GM18868 (cell line): ENCODE data around the gene ASIP.

Source experiments
- ATAC-seq: cut with Tn5 transposase; IDR thresholded peaks from one replicate; pipeline ENCODE4 v1.9.1; 2021; ENCODE audit warnings: mild to moderate bottlenecking, moderate library complexity; ENCODE audit not compliant: unreplicated experiment

ASIP gene

DNA sequence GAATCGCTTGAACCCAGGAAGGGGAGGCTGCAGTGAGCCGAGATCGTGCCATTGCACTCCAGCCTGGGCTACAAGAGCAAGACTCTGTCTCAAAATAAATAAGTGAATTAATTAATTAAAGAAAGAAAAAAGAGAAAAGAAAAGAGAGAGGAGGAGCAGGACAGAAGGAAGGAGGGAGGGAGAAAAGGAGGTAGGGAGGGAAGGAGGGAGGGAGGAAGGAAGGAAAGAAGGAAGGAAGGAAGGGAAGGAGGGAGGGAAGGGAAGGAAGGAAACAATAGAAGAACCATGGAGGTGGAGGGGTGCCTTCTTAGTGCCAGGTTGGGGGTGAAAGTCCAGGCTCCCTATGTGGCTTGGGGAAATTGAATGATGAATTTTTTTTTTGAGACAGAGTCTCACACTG, 68.5 kb downstream of the ASIP start:
- ATAC-seq: no peak

DNA sequence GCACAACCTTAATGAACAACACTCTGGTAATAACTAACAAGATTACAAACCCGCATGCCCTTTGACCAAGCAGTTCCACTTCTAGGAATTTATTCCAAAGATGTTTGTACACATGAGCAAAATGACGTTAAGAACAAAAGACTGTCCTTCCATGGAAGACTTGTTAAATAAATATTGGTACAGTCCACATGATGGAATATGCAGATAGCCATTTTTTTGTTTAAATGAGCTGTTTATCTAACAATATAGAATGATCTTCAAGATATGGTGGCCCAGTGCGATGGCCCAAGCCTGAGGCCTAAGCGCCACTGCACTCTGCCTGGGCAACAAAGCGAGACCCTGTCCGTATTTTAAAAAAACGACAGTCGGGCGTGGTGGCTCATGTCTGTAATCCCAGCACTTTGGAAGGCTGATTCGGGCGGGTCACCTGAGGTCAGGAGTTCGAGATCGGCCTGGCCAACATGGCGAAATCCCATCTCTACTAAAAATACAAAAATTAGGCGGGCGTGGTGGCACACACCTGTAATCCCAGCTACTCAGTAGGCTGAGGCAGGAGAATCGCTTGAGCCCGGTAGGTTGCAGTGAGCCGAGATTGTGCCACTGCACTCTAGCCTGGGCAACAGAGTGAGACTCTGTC, 69.4 kb downstream of the ASIP start:
- no peak for ATAC-seq

DNA sequence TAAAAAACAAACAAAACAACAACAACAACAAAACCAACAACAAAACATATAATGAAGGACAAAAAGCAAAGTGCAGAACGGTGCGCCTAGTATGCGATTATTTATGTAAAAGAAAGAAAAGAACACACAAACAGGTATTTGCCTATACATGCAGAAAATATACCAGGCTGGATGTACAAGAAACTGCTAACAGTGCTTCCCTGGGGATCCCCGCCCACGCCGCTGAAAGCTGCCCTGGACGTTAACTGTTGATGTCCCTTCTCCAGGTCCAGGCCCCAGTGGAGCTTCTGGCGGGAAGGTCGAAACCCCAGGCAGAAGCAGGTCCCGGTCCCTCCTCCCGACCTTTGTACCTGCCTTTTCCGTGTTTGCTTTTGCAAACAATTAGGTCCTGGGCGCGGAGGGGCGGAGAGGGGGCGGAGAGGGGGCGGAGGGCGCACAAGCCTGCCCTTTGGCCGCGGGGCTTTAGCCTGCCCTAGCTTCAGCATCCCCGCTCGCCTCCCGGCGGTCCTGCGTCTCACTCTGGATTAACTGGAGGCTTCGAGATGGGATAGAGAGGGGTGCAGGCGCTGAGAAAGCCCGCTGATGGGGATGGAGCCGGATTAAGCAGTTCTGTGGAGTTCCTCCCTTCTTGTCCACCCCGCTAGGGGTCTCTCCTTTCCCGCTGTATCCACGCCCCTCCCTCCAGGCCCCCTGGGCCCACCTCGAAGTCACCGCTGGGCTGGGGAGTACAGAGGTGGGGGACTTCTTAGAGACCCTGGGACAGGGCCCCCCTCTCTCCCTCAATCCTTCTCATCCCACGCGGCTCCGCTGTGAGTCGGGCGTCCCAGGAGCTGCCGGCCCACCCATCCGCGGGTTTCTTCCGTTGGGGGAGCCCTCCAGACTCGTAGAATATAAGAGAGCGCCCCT, 70.1 kb downstream of the ASIP start:
- ATAC-seq: no peak

DNA sequence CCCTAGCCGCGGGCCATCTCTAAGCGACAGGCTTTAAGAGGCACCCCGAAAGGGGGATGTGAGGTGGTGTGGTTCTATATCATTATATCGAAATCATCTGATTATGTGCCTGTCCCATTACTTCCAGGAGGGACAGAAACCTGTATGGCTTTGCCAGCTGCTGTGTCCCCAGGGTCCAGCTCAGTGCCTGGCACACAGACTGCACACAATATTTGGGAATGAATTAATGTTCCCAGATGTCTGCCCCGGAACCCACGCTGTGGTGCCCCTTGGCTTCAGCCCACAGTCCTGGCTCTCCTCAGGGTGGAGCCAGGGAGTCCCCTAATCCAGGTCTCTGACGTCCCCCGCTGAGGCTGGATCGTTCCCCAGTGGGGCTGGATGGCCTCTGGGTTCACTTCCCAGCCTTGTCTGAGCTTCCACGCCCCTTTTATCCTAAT, 70.8 kb downstream of the ASIP start:
- ATAC-seq: no peak

DNA sequence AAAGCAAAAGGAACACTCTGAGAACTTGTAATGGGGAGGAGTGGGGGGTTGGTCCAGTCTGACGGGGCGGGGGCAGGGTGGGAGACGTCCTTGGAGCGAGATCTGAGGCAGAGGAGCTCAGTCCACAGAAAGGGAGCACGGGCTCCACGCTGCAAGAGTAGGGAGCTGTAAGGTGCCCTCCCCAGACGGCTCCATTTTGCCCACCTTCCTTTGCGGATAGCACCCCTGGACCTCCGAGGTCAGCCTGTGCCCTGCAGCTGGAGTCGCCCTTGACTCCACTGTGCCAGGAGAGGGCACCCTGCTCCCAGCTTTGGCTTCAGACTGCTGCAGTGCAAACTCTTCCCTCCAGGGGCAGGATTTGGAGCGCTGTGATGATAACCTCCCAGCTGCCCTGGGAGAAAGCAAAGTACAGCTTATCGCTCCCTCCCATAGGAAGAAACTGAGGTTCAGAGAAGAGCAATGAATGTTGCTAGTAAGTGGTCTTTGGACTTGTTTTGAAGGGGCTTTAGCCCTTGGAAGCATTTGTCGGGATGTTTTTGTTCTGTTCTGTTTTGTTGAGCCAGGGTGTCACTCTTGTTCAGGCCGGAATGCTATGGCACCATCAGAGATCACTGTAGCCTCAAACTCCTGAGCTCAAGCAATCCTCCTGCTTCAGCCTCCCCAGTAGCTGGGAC, 71.5 kb downstream of the ASIP start:
- peak; percentile 72 for ATAC-seq

DNA sequence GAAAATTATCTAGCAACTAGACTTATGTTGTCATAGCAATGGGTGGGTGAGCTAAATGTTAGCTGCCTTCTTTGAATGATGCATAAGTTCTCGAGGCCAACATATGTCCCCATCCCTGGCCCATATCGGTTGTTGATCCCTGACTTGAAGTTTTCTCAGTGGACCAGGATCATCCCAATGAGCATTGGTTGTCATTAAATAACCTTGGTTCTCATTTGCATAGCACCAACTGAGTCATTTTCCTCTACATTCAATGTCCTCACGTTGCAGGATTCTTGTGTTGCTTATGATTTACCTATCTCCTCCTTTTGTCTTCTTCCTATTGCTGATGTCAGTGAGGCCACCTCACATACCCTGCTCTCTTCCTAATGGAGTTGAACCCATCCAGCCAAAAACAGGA, 74.0 kb downstream of the ASIP start:
- ATAC-seq: no peak

DNA sequence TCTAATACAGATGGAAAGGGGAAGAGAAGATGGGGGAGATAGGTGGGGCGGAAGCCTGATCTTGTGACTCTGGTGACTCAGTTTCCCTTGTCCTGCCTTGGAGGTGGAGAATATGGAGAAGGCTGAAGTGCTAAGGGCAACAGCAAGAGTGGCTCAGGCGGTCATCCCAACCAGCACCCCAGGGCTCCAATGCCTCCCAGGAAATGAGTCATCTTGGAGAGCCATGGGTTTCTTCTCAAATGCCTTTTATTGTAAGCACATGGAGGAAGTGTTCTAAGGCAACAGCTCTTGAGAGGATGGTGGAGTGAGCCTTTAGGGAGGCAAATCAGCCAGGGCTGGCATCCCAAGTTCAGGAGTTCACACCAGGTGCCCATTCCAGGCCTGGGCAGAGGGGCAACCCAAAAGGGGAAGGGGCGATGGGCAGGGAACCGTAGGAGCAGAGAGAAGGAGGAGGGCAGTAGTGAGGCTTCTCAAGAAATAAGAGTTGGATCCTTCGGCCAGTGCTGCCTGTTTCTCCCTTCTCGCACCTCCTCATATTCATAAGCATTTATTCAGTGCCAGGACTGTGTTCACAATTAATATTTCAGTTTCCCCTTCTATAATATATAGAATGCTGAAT, 75.1 kb downstream of the ASIP start:
- no peak for ATAC-seq
